H1 (cell line): ENCODE measurements around the gene LHFPL3. TPM values are rescaled to one million over a fixed set of nuclear protein-coding genes. Genes with fewer than 3 reads are reported as not detected.

Experiments
- CTCF ChIA-PET: fragments of 300-600 bp; sonication (Branson Sonifier 250); formaldehyde crosslinking; loops from one replicate; lab custom pipeline; 2021; ENCODE audit not compliant: partially characterized antibody; lab: Charles Lee
- POLR2A ChIA-PET: fragments of 300-600 bp; sonication (Branson Sonifier 250); formaldehyde crosslinking; loops from one replicate; lab custom pipeline; 2021; ENCODE audit warnings: inconsistent platforms; ENCODE audit not compliant: partially characterized antibody; lab: Charles Lee
- DNase-seq, 2 experiments: peaks; one replicate each; pipeline versions ENCODE4 v3.0.0 to v3.0.0-alpha.2; 2010 to 2022; ENCODE audit warnings: low spot score in 2 of 2, low read depth in 1 of 2, mixed read lengths in 1 of 2
- FAIRE-seq: peaks from 2 replicates; lab custom pipeline; 2011; peaks lifted over from hg19 to GRCh38; lab: Jason Lieb, UNC
- H2AFZ ChIP-seq: 2 replicates; pipeline ENCODE4 v1.8.1; 2012; ENCODE audit warnings: low read length, inconsistent platforms
- H2AK5ac ChIP-seq: 2 replicates; pipeline ENCODE4 v1.6.1; 2013; ENCODE audit warnings: low read depth, low read length
- H2BK120ac ChIP-seq: replicated peaks from 2 replicates; pipeline ENCODE3; 2013; ENCODE audit warnings: low read depth, low read length, inconsistent platforms
- H2BK12ac ChIP-seq: 2 replicates; pipeline ENCODE4 v1.6.1; 2013; ENCODE audit warnings: low read depth, low read length
- H2BK15ac ChIP-seq: 2 replicates; pipeline ENCODE4 v1.6.1; 2013; ENCODE audit warnings: low read length
- H2BK20ac ChIP-seq: 2 replicates; pipeline ENCODE4 v1.6.1; 2013; ENCODE audit warnings: low read length
- H2BK5ac ChIP-seq: 2 replicates; pipeline ENCODE4 v1.6.1; 2013; ENCODE audit warnings: low read depth, low read length
- H3K14ac ChIP-seq: 2 replicates; pipeline ENCODE4 v1.6.1; 2013; ENCODE audit warnings: inconsistent platforms; ENCODE audit not compliant: insufficient read length
- H3K18ac ChIP-seq: 2 replicates; pipeline ENCODE4 v1.6.1; 2013; ENCODE audit warnings: low read length; ENCODE audit errors: extremely low read depth
- H3K23ac ChIP-seq: 2 replicates; pipeline ENCODE4 v1.6.1; 2013; ENCODE audit warnings: inconsistent platforms; ENCODE audit not compliant: insufficient read length
- H3K23me2 ChIP-seq: 2 replicates; pipeline ENCODE4 v1.6.1; 2013; ENCODE audit warnings: low read depth, low read length
- H3K27ac ChIP-seq: 2 replicates; pipeline ENCODE4 v1.6.1; 2011; ENCODE audit warnings: low read depth, low read length, inconsistent platforms
- H3K27me3 ChIP-seq, 4 experiments: replicated peaks in 1 of 4; 1 replicate in 1 of 4; 2 replicates in 3 of 4; pipeline versions ENCODE4 v1.6.1 to v1.8.1; 2011 to 2013; ENCODE audit warnings: low read length in 3 of 4, mild to moderate bottlenecking in 3 of 4, inconsistent platforms in 2 of 4, mixed read lengths in 2 of 4, moderate library complexity in 1 of 4; ENCODE audit not compliant: control insufficient read depth in 3 of 4, insufficient read depth in 3 of 4; ENCODE audit errors: extremely low read depth in 1 of 4
- H3K36me3 ChIP-seq, 4 experiments: 2 replicates each; pipeline versions ENCODE4 v1.6.1 to v1.8.1; 2011 to 2013; ENCODE audit warnings: mild to moderate bottlenecking in 4 of 4, low read length in 3 of 4, moderate library complexity in 2 of 4, control low read depth in 1 of 4, inconsistent platforms in 1 of 4; ENCODE audit not compliant: insufficient read depth in 4 of 4, control insufficient read depth in 2 of 4
- H3K4ac ChIP-seq: replicated peaks from 2 replicates; pipeline ENCODE3; 2013; ENCODE audit warnings: low read length, low read depth, mixed read lengths, inconsistent platforms; ENCODE audit not compliant: insufficient read length
- H3K4me1 ChIP-seq, 4 experiments: replicated peaks in 1 of 4; 1 replicate in 1 of 4; 2 replicates in 3 of 4; pipeline versions ENCODE4 v1.6.1 to v1.8.1; 2011 to 2013; ENCODE audit warnings: low read length in 3 of 4, inconsistent platforms in 2 of 4, mixed read lengths in 1 of 4; ENCODE audit not compliant: insufficient read depth in 4 of 4, control insufficient read depth in 3 of 4
- H3K4me2 ChIP-seq, 2 experiments: 2 replicates each; pipeline versions ENCODE4 v1.6.1 to v1.8.1; 2011 to 2013; ENCODE audit warnings: low read depth in 2 of 2, low read length in 2 of 2, control low read depth in 1 of 2, inconsistent platforms in 1 of 2, mild to moderate bottlenecking in 1 of 2; ENCODE audit not compliant: insufficient read depth in 1 of 2
- H3K4me3 ChIP-seq, 4 experiments: fragments of 200-600, 300-600 bp in 1 of 4; sonication (generic), shearing (Covaris generic), sonication (Bioruptor Twin) in 1 of 4; 2 replicates each; pipeline versions ENCODE4 v1.5.1 to v1.8.1; 2011 to 2016; ENCODE audit warnings: low read length in 4 of 4, low read depth in 3 of 4, control low read depth in 2 of 4, inconsistent platforms in 2 of 4, mild to moderate bottlenecking in 2 of 4, mixed read lengths in 1 of 4, moderate library complexity in 1 of 4; ENCODE audit not compliant: insufficient read depth in 2 of 4; ENCODE audit errors: extremely low read depth in 1 of 4
- H3K56ac ChIP-seq: replicated peaks from 2 replicates; pipeline ENCODE3; 2013; ENCODE audit warnings: low read depth, mild to moderate bottlenecking, mixed read lengths, low read length, inconsistent platforms; ENCODE audit not compliant: insufficient read length
- H3K79me1 ChIP-seq: 2 replicates; pipeline ENCODE4 v1.6.1; 2013; ENCODE audit warnings: low read depth, low read length, control low read depth
- H3K79me2 ChIP-seq, 2 experiments: 2 replicates each; pipeline versions ENCODE4 v1.6.1 to v1.8.1; 2012 to 2013; ENCODE audit warnings: low read length in 2 of 2, mild to moderate bottlenecking in 2 of 2, inconsistent platforms in 1 of 2; ENCODE audit not compliant: insufficient read depth in 2 of 2, control insufficient read depth in 1 of 2
- H3K9ac ChIP-seq, 4 experiments: replicated peaks in 1 of 4; 1 replicate in 1 of 4; 2 replicates in 3 of 4; pipeline versions ENCODE4 v1.6.1 to v1.8.1; 2011 to 2013; ENCODE audit warnings: low read depth in 3 of 4, low read length in 3 of 4, control low read depth in 2 of 4, mild to moderate bottlenecking in 2 of 4, moderate library complexity in 2 of 4, inconsistent platforms in 1 of 4; ENCODE audit errors: extremely low read depth in 1 of 4
- H3K9me3 ChIP-seq, 2 experiments: 2 replicates each; pipeline versions ENCODE4 v1.6.1 to v1.8.1; 2012 to 2013; ENCODE audit warnings: mild to moderate bottlenecking in 2 of 2, moderate library complexity in 2 of 2, control low read depth in 1 of 2, inconsistent platforms in 1 of 2, low read depth in 1 of 2, low read length in 1 of 2, mixed read lengths in 1 of 2; ENCODE audit not compliant: insufficient read depth in 2 of 2
- H4K20me1 ChIP-seq, 2 experiments: replicated peaks in 1 of 2; 2 replicates each; pipeline versions ENCODE3 to v1.8.1; 2011 to 2013; ENCODE audit warnings: inconsistent platforms in 2 of 2, low read length in 2 of 2, mild to moderate bottlenecking in 1 of 2; ENCODE audit not compliant: insufficient read depth in 2 of 2, control insufficient read depth in 1 of 2
- H4K5ac ChIP-seq: 2 replicates; pipeline ENCODE4 v1.6.1; 2013; ENCODE audit warnings: low read length, low read depth, mixed read lengths, inconsistent platforms; ENCODE audit not compliant: insufficient read length
- H4K8ac ChIP-seq: 2 replicates; pipeline ENCODE4 v1.8.0; 2013; ENCODE audit warnings: mild to moderate bottlenecking, moderate library complexity, low read length, inconsistent platforms; ENCODE audit not compliant: insufficient read depth; ENCODE audit errors: extremely low read depth
- H4K91ac ChIP-seq: replicated peaks from 2 replicates; pipeline ENCODE3; 2013; ENCODE audit warnings: low read length, mixed read lengths, inconsistent platforms; ENCODE audit not compliant: insufficient read length
- BACH1 ChIP-seq: IDR thresholded peaks from 2 replicates; pipeline ENCODE4 v1.6.1; 2012; ENCODE audit warnings: low read length, improper control_type of control experiment
- BRCA1 ChIP-seq: IDR thresholded peaks from 2 replicates; pipeline ENCODE4 v1.6.1; 2012; ENCODE audit warnings: low read depth, low read length, improper control_type of control experiment
- CBX8 ChIP-seq: fragments of 300-800, 300-1000 bp; sonication (generic); IDR thresholded peaks from 2 replicates; pipeline ENCODE4 v1.7.1; 2016; ENCODE audit warnings: low read depth, low read length, borderline replicate concordance
- EZH2 ChIP-seq: fragments of 200-600 bp; sonication (generic); IDR thresholded peaks from 2 replicates; pipeline ENCODE4 v1.7.1; 2012; ENCODE audit warnings: low read depth, mild to moderate bottlenecking, moderate library complexity, low read length, inconsistent platforms; ENCODE audit not compliant: severe bottlenecking
- HDAC6 ChIP-seq: IDR thresholded peaks from one replicate; pipeline ENCODE4 v1.7.1; 2012; ENCODE audit warnings: low read depth, mild to moderate bottlenecking, inconsistent platforms, low read length, moderate library complexity
- MAX ChIP-seq: IDR thresholded peaks from 2 replicates; pipeline ENCODE4 v1.6.1; 2012; ENCODE audit warnings: inconsistent platforms
- RBBP5 ChIP-seq: IDR thresholded peaks from 2 replicates; pipeline ENCODE4 v1.7.1; 2012; ENCODE audit warnings: low read depth, mild to moderate bottlenecking, inconsistent platforms, low read length, moderate library complexity, borderline replicate concordance
- SIRT6 ChIP-seq: IDR thresholded peaks from one replicate; pipeline ENCODE4 v1.7.1; 2012; ENCODE audit warnings: low read length, inconsistent platforms
- SP1 ChIP-seq: IDR thresholded peaks from 2 replicates; pipeline ENCODE4 v1.6.1; 2011; ENCODE audit warnings: low read depth, low read length
- WGBS, 2 experiments: shearing (Covaris generic) in 1 of 2; methylation state at CpG; one replicate each; pipeline versions ENCODE4 v1.1.6 to v1.1.7; 2013 to 2015; ENCODE audit warnings: low lambda C conversion rate in 2 of 2, mixed read lengths in 2 of 2, inconsistent platforms in 1 of 2, low coverage in 1 of 2, missing lambda C conversion rate in 1 of 2; ENCODE audit not compliant: insufficient replicate concordance in 2 of 2, insufficient coverage in 1 of 2, insufficient read length in 1 of 2; ENCODE audit errors: extremely low coverage in 1 of 2, missing lambda C conversion rate in 1 of 2; 5-methylcytosine and 5-hydroxymethylcytosine counted together
- polyA plus RNA-seq, 7 experiments: library from polyadenylated mRNA; depleted of rRNA in 3 of 7; stranded (reverse) in 5 of 7; unstranded in 2 of 7; fragments of >200 nt in 5 of 7; fragments of 200-250 nt in 2 of 7; gene quantifications; 1 replicate in 5 of 7; 2 replicates in 1 of 7; 4 replicates in 1 of 7; pipeline versions ENCODE4 v1.2.1 to v1.2.3, GENCODE V29; 2011 to 2013; ENCODE audit warnings: missing spikeins in 2 of 7, mixed read lengths in 2 of 7
- total RNA-seq: library from RNA; stranded (reverse); fragmentation: NEBNext Ultra II Directional; extraction: Animal tissue kit (Norgen Biotek cat#: 25700); gene quantifications from 2 replicates; pipeline ENCODE4 v1.2.1, GENCODE V29; 2021

Gene LHFPL3
- total and polyA plus RNA-seq, 2 of the 8 experiments (the other 6 are each of a cell fraction or from before 2014, with no cell fraction given), result 0.24 to 0.50 TPM

- Histone ChIP-seq H4K8ac (no peak overlapping the region), H2BK12ac (no peak overlapping the region), H3K36me3 (no peaks in the 10 kb centered on the region; a peak in 1 of 8 replicates), H3K18ac (no peak overlapping the region), H3K79me1 (no peaks in the 10 kb centered on the region), H3K4me3 (no peak overlapping the region), H3K9ac (no peak overlapping the region), H3K23ac (no peak overlapping the region), H3K9me3 (no peaks in the 10 kb centered on the region; a peak in 1 of 4 replicates), H3K56ac (no peak overlapping the region), H3K4me2 (no peak overlapping the region), H2AK5ac (no peak overlapping the region), H2BK120ac (no peak overlapping the region), H2AFZ (no peak overlapping the region), H3K27me3 (no peaks in the 10 kb centered on the region), H2BK20ac (no peak overlapping the region), H3K79me2 (no peaks in the 10 kb centered on the region), H4K20me1 (no peaks in the 10 kb centered on the region), H3K23me2 (no peaks in the 10 kb centered on the region), H2BK5ac (no peak overlapping the region), H3K14ac (no peak overlapping the region), H3K4ac (no peak overlapping the region), H4K91ac (no peak overlapping the region), H3K4me1 (no peaks in the 10 kb centered on the region), H2BK15ac (no peak overlapping the region), H3K27ac (no peak overlapping the region), H4K5ac (no peak overlapping the region)
- POLR2A ChIA-PET, result no interaction called here
- FAIRE-seq, result no peak
- DNase-seq, result no peak
- no peak for TF ChIP-seq EZH2
- no peak for TF ChIP-seq MAX
- no peak for TF ChIP-seq CBX8
- no peak for TF ChIP-seq BRCA1
- no peak for TF ChIP-seq SIRT6
- TF ChIP-seq RBBP5, result no peak
- TF ChIP-seq BACH1, result no peak
- TF ChIP-seq HDAC6, result no peak
- no peak for TF ChIP-seq SP1
- CTCF ChIA-PET, result interaction anchor here (1.3 to 1.8 kb wide), 4 partner anchors 11 to 137 kb away, joined by 3 to 8 read pairs (median 4); no protein-coding TSS in a partner anchor
- 77% methylated on average over 2 of the region's 2 CpGs; no CpG with 5 or more reads in 1 of the 2 experiments for WGBS, 2 experiments
These were observed 451.5 kb downstream of the LHFPL3 start for GRCh38 chr7:104779888-104780287.
